Large intestine (tissue), 3 donors: ENCODE results near the gene CD7. TPM values are rescaled to one million over a fixed set of nuclear protein-coding genes. Genes with fewer than 3 reads are reported as not detected.

Experiments used
- DNase-seq, 2 donors: peaks; one replicate each; pipeline versions ENCODE4 v3.0.0 to v3.0.0-alpha.2; 2013
- H3K27ac ChIP-seq: one replicate; pipeline ENCODE4 v1.5.1; 2013; ENCODE audit warnings: low read length
- H3K27me3 ChIP-seq: 2 replicates; pipeline ENCODE4 v1.6.1; 2013; ENCODE audit warnings: low read length; ENCODE audit not compliant: control insufficient read depth, insufficient read depth
- H3K36me3 ChIP-seq: 2 replicates; pipeline ENCODE4 v1.6.1; 2013; ENCODE audit warnings: low read length; ENCODE audit not compliant: control insufficient read depth, insufficient read depth
- H3K4me1 ChIP-seq: one replicate; pipeline ENCODE4 v1.6.1; 2013; ENCODE audit warnings: low read length; ENCODE audit not compliant: control insufficient read depth, insufficient read depth
- H3K4me3 ChIP-seq: one replicate; pipeline ENCODE4 v1.5.1; 2013; ENCODE audit warnings: low read length
- H3K9me3 ChIP-seq: one replicate; pipeline ENCODE4 v1.6.1; 2013; ENCODE audit warnings: mild to moderate bottlenecking, low read depth, low read length, moderate library complexity; ENCODE audit not compliant: control insufficient read depth
- WGBS: methylation state at CpG from one replicate; pipeline ENCODE4 v1.1.5; 2013; ENCODE audit warnings: low lambda C conversion rate; ENCODE audit not compliant: insufficient coverage; 5-methylcytosine and 5-hydroxymethylcytosine counted together
- polyA plus RNA-seq: library from polyadenylated mRNA; unstranded; fragments of 120-200 nt; gene quantifications from one replicate; pipeline ENCODE4 v1.2.1, GENCODE V29; 2013

Gene CD7
- polyA plus RNA-seq, 1 donor = 8.6 TPM

GRCh38 chr17:82327289-82327688 lies 9.9 kb upstream of the CD7 start:
- Histone ChIP-seq H3K27ac (no peak overlapping the region), H3K4me3 (no peak overlapping the region), H3K36me3 (no peaks in the 10 kb centered on the region), H3K9me3 (peaks cover 7% of the 10 kb centered on the region), H3K27me3 (peaks cover 3% of the 10 kb centered on the region), H3K4me1 (peaks cover 36% of the 10 kb centered on the region)
- no peak for DNase-seq
- WGBS = no CpG with 5 or more reads among the region's 15 CpGs

DNA sequence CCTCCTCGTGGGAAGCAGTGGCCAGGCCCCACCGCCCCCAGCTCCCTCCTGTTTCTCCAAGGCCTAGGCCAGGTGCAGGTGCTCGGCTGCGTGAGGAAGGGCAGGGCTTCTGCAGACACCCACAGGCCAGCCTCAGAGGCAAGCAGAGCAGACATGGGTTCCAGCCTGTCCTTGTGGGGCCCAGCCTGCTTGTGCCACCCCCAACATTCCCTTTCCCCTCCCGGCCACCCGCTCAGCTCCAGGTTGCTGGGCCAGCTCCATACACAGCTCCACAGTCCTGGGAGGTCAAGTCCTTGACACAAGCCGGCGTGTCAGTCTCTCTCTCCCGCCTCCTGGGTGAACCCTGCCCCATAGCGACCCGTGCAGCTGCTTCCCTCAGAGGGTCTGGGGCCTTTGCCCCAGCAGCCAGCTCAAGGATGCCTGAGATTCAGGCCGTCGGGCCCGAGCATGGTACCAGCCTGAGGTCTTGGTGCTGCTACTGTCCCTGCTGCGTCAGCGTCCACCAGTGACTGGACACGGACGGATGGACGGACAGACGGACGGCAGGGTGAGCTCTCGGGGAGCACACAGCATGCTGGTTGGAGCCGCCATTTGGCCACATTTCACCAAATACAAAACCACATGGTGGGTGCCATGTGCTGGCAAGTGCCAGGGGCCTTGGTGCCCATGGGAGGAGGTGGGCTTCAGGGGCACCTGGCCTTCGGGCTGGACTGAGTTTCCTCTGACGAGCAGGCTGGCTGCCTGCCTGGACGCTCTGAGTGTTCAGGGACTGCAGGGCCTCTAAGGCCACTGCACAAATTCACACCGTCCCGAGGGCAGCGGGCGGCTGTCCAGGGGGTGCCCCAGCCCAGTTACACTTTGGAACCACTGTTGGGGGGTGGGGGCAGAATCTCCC lies 8.1 kb upstream of the CD7 start:
- Histone ChIP-seq H3K4me1 (peaks cover 33% of the 10 kb centered on the region), H3K4me3 (no peak overlapping the region), H3K27me3 (no peaks in the 10 kb centered on the region), H3K9me3 (no peaks in the 10 kb centered on the region), H3K36me3 (no peaks in the 10 kb centered on the region), H3K27ac (no peak overlapping the region)
- no peak for DNase-seq
- no CpG with 5 or more reads among the region's 30 CpGs for WGBS

GRCh38 chr17:82324566-82325285 lies 7.3 kb upstream of the CD7 start:
- Histone ChIP-seq H3K36me3 (no peaks in the 10 kb centered on the region), H3K27ac (no peak overlapping the region), H3K4me1 (peaks cover 27% of the 10 kb centered on the region), H3K27me3 (no peaks in the 10 kb centered on the region), H3K4me3 (no peak overlapping the region), H3K9me3 (peaks cover 2% of the 10 kb centered on the region)
- DNase-seq = no peak
- WGBS = no CpG with 5 or more reads among the region's 25 CpGs

- Histone ChIP-seq H3K27me3 (no peaks in the 10 kb centered on the region), H3K4me3 (no peak overlapping the region), H3K9me3 (peaks cover 11% of the 10 kb centered on the region), H3K4me1 (peaks cover 16% of the 10 kb centered on the region), H3K27ac (no peak overlapping the region), H3K36me3 (no peaks in the 10 kb centered on the region)
- DNase-seq = no peak
- no CpG with 5 or more reads among the region's 21 CpGs for WGBS
Measured at GRCh38 chr17:82323514-82324234, 6.3 kb upstream of the CD7 start.

DNA sequence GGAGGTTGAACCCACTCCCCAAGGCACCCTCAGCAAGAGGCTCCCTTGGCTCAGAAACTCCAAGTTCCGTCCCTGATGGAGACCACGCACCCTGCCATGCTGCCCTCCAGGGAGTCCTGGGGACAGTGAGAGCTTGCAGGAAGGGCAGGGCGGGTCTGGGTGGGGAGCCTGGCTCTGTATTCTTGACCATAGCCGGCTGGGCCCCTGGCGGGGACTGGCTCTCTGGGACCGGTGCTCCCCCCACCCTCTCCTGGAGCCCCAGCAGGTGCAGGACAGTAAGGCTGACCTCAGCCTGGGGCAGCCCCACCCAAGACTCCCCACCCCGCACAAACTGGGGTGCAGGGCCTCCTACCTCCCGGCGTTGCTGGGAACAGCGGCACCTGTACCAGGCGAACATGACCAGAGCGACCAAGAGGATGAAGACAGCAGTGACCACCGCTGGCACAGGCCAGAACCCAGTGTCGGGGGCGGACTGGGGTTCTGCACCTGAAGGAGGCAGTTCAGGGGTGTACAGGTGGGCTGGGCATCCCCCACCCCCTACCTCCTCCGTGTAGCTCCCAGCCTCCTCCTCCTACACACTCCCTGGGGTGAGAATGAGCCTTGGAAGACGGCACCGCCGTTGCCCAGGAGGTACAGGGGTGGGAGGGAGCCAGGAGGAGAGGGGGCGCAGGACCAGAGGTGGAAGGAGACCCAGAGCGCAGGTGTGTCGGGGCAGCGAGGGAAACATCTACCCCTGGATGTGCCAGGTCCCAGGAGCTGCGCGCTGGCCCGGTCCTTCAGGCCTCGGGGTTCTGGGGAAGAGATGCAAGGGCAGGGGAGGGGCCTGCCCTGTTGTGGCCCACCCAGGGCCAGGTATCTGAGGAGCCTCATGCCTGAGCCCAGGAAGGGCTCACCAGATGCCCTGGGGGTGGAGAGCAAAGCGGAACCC lies 5.4 kb upstream of the CD7 start:
- no CpG with 5 or more reads among the region's 28 CpGs for WGBS
- peaks cover 8% of the 10 kb centered on the region for H3K4me1 ChIP-seq
- no peak overlapping the region for H3K4me3 ChIP-seq
- H3K36me3 ChIP-seq = no peaks in the 10 kb centered on the region
- no peak for DNase-seq
- peaks cover 12% of the 10 kb centered on the region for H3K9me3 ChIP-seq
- no peaks in the 10 kb centered on the region for H3K27me3 ChIP-seq
- no peak overlapping the region for H3K27ac ChIP-seq

GRCh38 chr17:82321947-82322466 lies 4.6 kb upstream of the CD7 start:
- WGBS = no CpG with 5 or more reads among the region's 21 CpGs
- DNase-seq = no peak
- Histone ChIP-seq H3K4me1 (peaks cover 15% of the 10 kb centered on the region), H3K9me3 (peaks cover 12% of the 10 kb centered on the region), H3K27ac (no peak overlapping the region), H3K27me3 (no peaks in the 10 kb centered on the region), H3K4me3 (no peak overlapping the region), H3K36me3 (no peaks in the 10 kb centered on the region)

GRCh38 chr17:82320956-82321927 lies 3.8 kb upstream of the CD7 start:
- DNase-seq = no peak

GRCh38 chr17:82320140-82320840 lies 2.9 kb upstream of the CD7 start:
- no peak overlapping the region for H3K27ac ChIP-seq
- 40% methylated on average over 2 of the region's 26 CpGs for WGBS
- H3K4me3 ChIP-seq = no peak overlapping the region
- peaks cover 14% of the 10 kb centered on the region for H3K9me3 ChIP-seq
- no peaks in the 10 kb centered on the region for H3K36me3 ChIP-seq
- peaks cover 10% of the 10 kb centered on the region for H3K27me3 ChIP-seq
- peaks cover 31% of the 10 kb centered on the region for H3K4me1 ChIP-seq
- DNase-seq = no peak

More at GRCh38 chr17:82320956-82321927, 3.8 kb upstream of the CD7 start:
- Histone ChIP-seq H3K27ac (no peak overlapping the region), H3K9me3 (peaks cover 12% of the 10 kb centered on the region), H3K36me3 (no peaks in the 10 kb centered on the region), H3K27me3 (peaks cover under 1% of the 10 kb centered on the region), H3K4me1 (peaks cover 21% of the 10 kb centered on the region), H3K4me3 (no peak overlapping the region)
- no CpG with 5 or more reads among the region's 65 CpGs for WGBS
